ENCODE measurements around the gene SLC2A1. TPM values are rescaled to one million over a fixed set of nuclear protein-coding genes. Genes with fewer than 3 reads are reported as not detected.

SLC2A1 gene
- total and polyA plus RNA-seq, 2 of the 13 experiments (the other 11 are each of a cell fraction or from before 2014, with no cell fraction given): 125 to 423 TPM

DNA sequence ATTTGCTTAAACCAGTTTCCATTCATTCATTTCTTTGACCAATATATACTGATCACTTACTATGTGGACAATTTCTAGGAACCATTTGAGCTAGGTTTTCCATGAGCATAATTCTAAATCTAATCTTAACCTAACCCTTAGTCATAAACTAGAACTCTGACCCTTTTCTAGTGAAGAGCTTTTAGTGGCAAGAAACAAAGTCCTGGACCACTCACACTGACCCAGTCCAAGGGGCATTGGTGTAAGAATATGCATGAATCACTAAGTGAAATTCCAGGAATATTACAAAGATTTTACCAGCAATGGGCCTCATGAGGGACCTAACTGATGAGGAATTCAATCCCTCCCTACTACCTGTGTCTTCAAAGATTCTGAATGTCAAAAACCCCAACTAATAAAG, 40.6 kb upstream of the SLC2A1 start:
- H3K4me2 ChIP-seq (ENCODE audit: low read depth, low read length): no peak overlapping the region
- POLR2A ChIA-PET: interaction anchor here (1.0 kb wide), 1 partner anchor 19 kb away, joined by 4 read pairs; no protein-coding TSS in a partner anchor

DNA sequence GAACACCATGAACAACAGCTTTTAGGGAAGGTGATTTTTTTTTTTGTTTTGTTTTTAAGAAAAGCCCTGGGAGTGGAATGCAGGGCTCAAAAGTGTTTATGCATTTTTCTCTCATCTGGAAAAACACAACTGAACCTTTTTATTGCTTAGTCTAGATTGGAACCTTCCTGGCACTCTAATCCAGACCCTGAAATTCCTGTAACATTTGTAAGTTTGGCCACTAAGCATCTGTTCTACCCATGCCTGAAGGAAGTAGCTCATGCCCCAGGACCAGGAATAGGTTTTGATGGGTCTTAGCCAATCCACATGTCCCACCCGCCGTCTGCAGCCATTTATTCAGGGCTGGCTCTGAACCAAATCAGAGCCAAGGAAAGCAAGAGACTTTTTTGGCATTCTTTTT, 39.7 kb upstream of the SLC2A1 start:
- BruUV-seq (replicated peaks): no TSS peak
- Histone ChIP-seq H3K9ac (ENCODE audit: insufficient read depth, low read depth, low read length) (no peak overlapping the region), H3K27me3 (ENCODE audit: control insufficient read depth in 1 of 2, insufficient read depth in 2 of 2, low read length in 2 of 2) (no peaks in the 10 kb centered on the region), H4K20me1 (ENCODE audit: insufficient read depth, low read length) (no peaks in the 10 kb centered on the region), H3K4me3 (replicated peaks in 1 of 3; ENCODE audit: insufficient read depth in 1 of 3, low read depth in 2 of 3, low read length in 3 of 3) (no peak overlapping the region), H3K9me3 (ENCODE audit: low read length) (no peaks in the 10 kb centered on the region), H3K4me2 (ENCODE audit: low read depth, low read length) (no peak overlapping the region), H3K4me1 (ENCODE audit: insufficient read depth, low read length) (peaks cover 32% of the 10 kb centered on the region), H2AFZ (ENCODE audit: low read length) (no peak overlapping the region), H3K79me2 (ENCODE audit: insufficient read depth, low read length) (no peaks in the 10 kb centered on the region), H3K27ac (ENCODE audit: extremely low read length, insufficient read depth, low read length) (no peak overlapping the region), H3K36me3 (replicated peaks in 1 of 2; ENCODE audit: control insufficient read depth in 1 of 2, insufficient read depth in 2 of 2, low read length in 2 of 2) (no peaks in the 10 kb centered on the region)
- ChIA-PET CTCF (ENCODE audit: low intra/inter-chr PET ratio, low total read pairs) (no interaction called here), POLR2A (no interaction called here)
- intact Hi-C loops (cut with micrococcal nuclease; ENCODE audit: unreplicated experiment): no loop called here
- ATAC-seq: no peak
- no peak for FAIRE-seq
- 78% methylated on average over 2 of the region's 2 CpGs for WGBS (ENCODE audit: low lambda C conversion rate)
- in situ Hi-C loops (cut with HindIII; ENCODE audit: extremely low pct_ligation_motif_present, low pct_unique_long_range_greater_than_20kb): no loop called here
- no peak for DNase-seq (ENCODE audit: low spot score)
- TF ChIP-seq ZNF558 (CRISPR knock-in tag; IDR thresholded peaks at IDR 0.05; ENCODE audit: borderline replicate concordance) (no peak), FIP1L1 (IDR thresholded peaks at IDR 0.05; ENCODE audit: borderline replicate concordance, insufficient read depth, low read depth, low read length) (no peak), ZNF34 (CRISPR knock-in tag; IDR thresholded peaks at IDR 0.05; ENCODE audit: borderline replicate concordance) (no peak), ZNF441 (CRISPR knock-in tag; IDR thresholded peaks at IDR 0.05; ENCODE audit: borderline replicate concordance) (no peak), ZNF501 (CRISPR knock-in tag; IDR thresholded peaks at IDR 0.05) (no peak), MXD4 (CRISPR knock-in tag; IDR thresholded peaks at IDR 0.05) (no peak), SIN3A (IDR thresholded peaks at IDR 0.05; ENCODE audit: borderline replicate concordance, low read depth, low read length) (no peak), ZNF589 (CRISPR knock-in tag; conservative IDR thresholded peaks at IDR 0.05) (no peak)
- TF ChIP-seq, protein P1, sequence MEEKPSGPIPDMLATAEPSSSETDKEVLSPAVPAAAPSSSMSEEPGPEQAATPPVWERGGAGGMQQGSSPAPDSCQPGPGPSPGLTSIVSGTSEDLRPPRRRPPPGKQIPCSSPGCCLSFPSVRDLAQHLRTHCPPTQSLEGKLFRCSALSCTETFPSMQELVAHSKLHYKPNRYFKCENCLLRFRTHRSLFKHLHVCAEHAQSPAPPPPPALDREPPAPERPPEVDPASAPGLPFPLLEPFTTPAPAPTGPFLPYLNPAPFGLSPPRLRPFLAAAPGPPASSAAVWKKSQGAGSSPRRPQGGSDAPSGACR (CRISPR knock-in tag; IDR thresholded peaks at IDR 0.05): no peak

More for the DNA sequence above, 40.6 kb upstream of the SLC2A1 start:
- no peaks in the 10 kb centered on the region for H3K9me3 ChIP-seq (ENCODE audit: low read length)
- no peak overlapping the region for H3K4me3 ChIP-seq (replicated peaks in 1 of 3; ENCODE audit: insufficient read depth in 1 of 3, low read depth in 2 of 3, low read length in 3 of 3)
- no peak for FAIRE-seq
- in situ Hi-C loops (cut with HindIII; ENCODE audit: extremely low pct_ligation_motif_present, low pct_unique_long_range_greater_than_20kb) (no loop called here), intact Hi-C loops (cut with micrococcal nuclease; ENCODE audit: unreplicated experiment) (no loop called here)
- DNase-seq (ENCODE audit: low spot score): peak; percentile 26
- H3K79me2 ChIP-seq (ENCODE audit: insufficient read depth, low read length): no peaks in the 10 kb centered on the region
- no peak overlapping the region for H3K27ac ChIP-seq (ENCODE audit: extremely low read length, insufficient read depth, low read length)
- no peak for ATAC-seq
- H4K20me1 ChIP-seq (ENCODE audit: insufficient read depth, low read length): no peaks in the 10 kb centered on the region
- no peak overlapping the region for H2AFZ ChIP-seq (ENCODE audit: low read length)
- no peak overlapping the region for H3K9ac ChIP-seq (ENCODE audit: insufficient read depth, low read depth, low read length)
- CTCF ChIA-PET (ENCODE audit: low intra/inter-chr PET ratio, low total read pairs): no interaction called here
- no TSS peak for BruUV-seq (replicated peaks)
- no peak for TF ChIP-seq ZNF124 (CRISPR knock-in tag; IDR thresholded peaks at IDR 0.05)
- no peak for TF ChIP-seq NR3C1 (CRISPR knock-in tag; IDR thresholded peaks at IDR 0.05)
- no peak for TF ChIP-seq POLR2AphosphoS5 (IDR thresholded peaks at IDR 0.05; ENCODE audit: low read depth, low read length)
- no peak for TF ChIP-seq SRSF9 (IDR thresholded peaks at IDR 0.05; ENCODE audit: borderline replicate concordance, insufficient read depth, low read depth, low read length, poor library complexity, severe bottlenecking)
- no peak for TF ChIP-seq MIER2 (CRISPR knock-in tag; IDR thresholded peaks at IDR 0.05)
- no peak for TF ChIP-seq ZGPAT (CRISPR knock-in tag; IDR thresholded peaks at IDR 0.05)
- no peak for TF ChIP-seq MIXL1 (CRISPR knock-in tag; IDR thresholded peaks at IDR 0.05)
- TF ChIP-seq HDAC6 (IDR thresholded peaks at IDR 0.05; ENCODE audit: low read depth, low read length): no peak
- no peak for TF ChIP-seq ZNF672 (CRISPR knock-in tag; IDR thresholded peaks at IDR 0.05)
- TF ChIP-seq SIX4 (CRISPR knock-in tag; IDR thresholded peaks at IDR 0.05): no peak
- no peak for TF ChIP-seq THYN1 (CRISPR knock-in tag; IDR thresholded peaks at IDR 0.05; ENCODE audit: borderline replicate concordance, low read depth)
- no peaks in the 10 kb centered on the region for H3K27me3 ChIP-seq (ENCODE audit: control insufficient read depth in 1 of 2, insufficient read depth in 2 of 2, low read length in 2 of 2)
- H3K36me3 ChIP-seq (replicated peaks in 1 of 2; ENCODE audit: control insufficient read depth in 1 of 2, insufficient read depth in 2 of 2, low read length in 2 of 2): no peaks in the 10 kb centered on the region
- H3K4me1 ChIP-seq (ENCODE audit: insufficient read depth, low read length): peaks cover 26% of the 10 kb centered on the region
